ENCODE measurements around the gene ERLEC1.
"Not testable (repeated sequence)": the region's sequence is repeated elsewhere in the genome, so short reads cannot be mapped to it uniquely, and the experiment has no call there.

Gene ERLEC1

GRCh38 chr2:53782676-53783075 is 4.2 kb upstream of the ERLEC1 start:
- DNase-seq, result no peak

- DNase-seq, result no peak
Measured at GRCh38 chr2:53784436-53784835, 2.4 kb upstream of the ERLEC1 start.

GRCh38 chr2:53785366-53785765 is 1.5 kb upstream of the ERLEC1 start:
- no peak for DNase-seq

GRCh38 chr2:53786352-53786704 is 516 bp upstream of the ERLEC1 start:
- DNase-seq, result no peak

- DNase-seq, result no peak
Measured at GRCh38 chr2:53787614-53788289, 908 bp downstream of the ERLEC1 start.

- DNase-seq, result no peak
Measured at GRCh38 chr2:53793261-53793660, 6.4 kb downstream of the ERLEC1 start.

- DNase-seq, result no peak
Measured at GRCh38 chr2:53793821-53794220, 7.0 kb downstream of the ERLEC1 start.

- DNase-seq, result no peak
Measured at GRCh38 chr2:53801547-53801946, 14.7 kb downstream of the ERLEC1 start.

GRCh38 chr2:53802617-53803151 is 15.8 kb downstream of the ERLEC1 start:
- no peak for DNase-seq

GRCh38 chr2:53811601-53812000 is 24.8 kb downstream of the ERLEC1 start:
- DNase-seq, result no peak

GRCh38 chr2:53813151-53813550 is 26.3 kb downstream of the ERLEC1 start:
- no peak for DNase-seq

- DNase-seq, result no peak
Measured at GRCh38 chr2:53818854-53819435, 32.1 kb downstream of the ERLEC1 start.

- DNase-seq, result no peak
Measured at GRCh38 chr2:53819634-53820033, 32.8 kb downstream of the ERLEC1 start.

- DNase-seq, result no peak
Measured at GRCh38 chr2:53820048-53820447, 33.2 kb downstream of the ERLEC1 start.

GRCh38 chr2:53820711-53821110 is 33.9 kb downstream of the ERLEC1 start:
- DNase-seq, result no peak

GRCh38 chr2:53821810-53822209 is 35.0 kb downstream of the ERLEC1 start:
- no peak for DNase-seq

- DNase-seq, result not testable (repeated sequence)
Measured at GRCh38 chr2:53823639-53824038, 36.8 kb downstream of the ERLEC1 start.

GRCh38 chr2:53826030-53826410 is 39.2 kb downstream of the ERLEC1 start:
- DNase-seq, result no peak

- DNase-seq, result no peak
Measured at GRCh38 chr2:53826587-53827397, 39.9 kb downstream of the ERLEC1 start.

- DNase-seq, result no peak
Measured at GRCh38 chr2:53827398-53828175, 40.7 kb downstream of the ERLEC1 start.

GRCh38 chr2:53828331-53828730 is 41.5 kb downstream of the ERLEC1 start:
- no peak for DNase-seq

GRCh38 chr2:53829273-53829979 is 42.6 kb downstream of the ERLEC1 start:
- DNase-seq, result no peak

GRCh38 chr2:53829980-53830290 is 43.1 kb downstream of the ERLEC1 start:
- DNase-seq, result not testable (repeated sequence)
